Left lobe of liver (tissue), 2 donors: ENCODE measurements around the gene TOPBP1. TPM values are rescaled to one million over a fixed set of nuclear protein-coding genes. Genes with fewer than 3 reads are reported as not detected.

Experiments
- ATAC-seq: fragments of 200-7000 bp; cut with Tn5 transposase; one replicate; pipeline ENCODE4 v1.9.1; 2020; ENCODE audit warnings: mild to moderate bottlenecking, moderate library complexity
- DNase-seq: peaks from one replicate; pipeline ENCODE4 v3.0.0-alpha.2; 2020; ENCODE audit warnings: low spot score
- total RNA-seq: library from RNA; stranded (reverse); gene quantifications from one replicate; pipeline ENCODE4 v1.2.1, GENCODE V29; 2021
- donor health status: DM: no; HTN: no; CAD: no; lungs with moderate emphysema.
- donor health status: DM: no; HTN: yes; CAD: no.

TOPBP1 gene
- total RNA-seq, 1 donor from 2014 or later, result 7.0 TPM

DNA sequence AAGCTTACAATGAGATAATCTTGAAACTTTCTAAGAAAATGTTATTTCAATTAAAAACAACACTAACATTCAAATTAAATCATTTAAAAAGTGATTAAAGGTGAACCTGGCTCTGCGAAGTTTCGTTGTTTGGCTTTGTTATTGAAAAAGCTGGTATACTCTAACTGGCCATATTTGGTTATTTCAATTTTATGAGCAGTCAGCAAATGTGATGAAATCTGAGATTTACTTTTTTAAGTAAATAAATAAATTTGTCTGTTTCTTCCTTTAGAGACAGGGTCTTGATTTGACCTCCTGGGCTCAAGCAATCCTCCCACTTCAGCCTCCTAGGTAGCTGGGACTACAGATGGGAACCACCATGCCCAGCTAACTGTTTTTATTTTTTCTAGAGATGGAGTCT lies 50.2 kb downstream of the TOPBP1 start:
- no peak for DNase-seq
- ATAC-seq, result no peak

GRCh38 chr3:133610031-133610430 lies 51.7 kb downstream of the TOPBP1 start:
- ATAC-seq, result no peak
- no peak for DNase-seq

DNA sequence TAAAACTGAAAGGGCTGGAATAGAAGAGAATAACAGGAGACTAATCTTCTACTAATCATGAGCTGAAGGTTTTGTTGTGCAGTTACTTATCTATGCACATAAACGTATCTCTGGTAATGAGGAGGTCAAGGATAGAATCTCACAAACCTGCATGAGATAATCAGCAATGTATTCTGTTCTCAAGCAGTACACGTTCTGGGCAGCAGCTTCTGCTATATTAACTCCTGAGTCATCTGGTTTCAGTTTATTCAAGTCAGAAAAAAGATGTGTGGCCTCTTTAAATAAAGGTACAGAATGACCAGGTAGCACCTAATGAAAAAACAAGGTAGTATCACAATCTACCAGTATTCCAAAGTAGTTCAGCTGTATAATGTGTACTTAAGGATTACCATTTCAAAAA lies 53.4 kb downstream of the TOPBP1 start:
- DNase-seq (no peak), ATAC-seq (no peak)

DNA sequence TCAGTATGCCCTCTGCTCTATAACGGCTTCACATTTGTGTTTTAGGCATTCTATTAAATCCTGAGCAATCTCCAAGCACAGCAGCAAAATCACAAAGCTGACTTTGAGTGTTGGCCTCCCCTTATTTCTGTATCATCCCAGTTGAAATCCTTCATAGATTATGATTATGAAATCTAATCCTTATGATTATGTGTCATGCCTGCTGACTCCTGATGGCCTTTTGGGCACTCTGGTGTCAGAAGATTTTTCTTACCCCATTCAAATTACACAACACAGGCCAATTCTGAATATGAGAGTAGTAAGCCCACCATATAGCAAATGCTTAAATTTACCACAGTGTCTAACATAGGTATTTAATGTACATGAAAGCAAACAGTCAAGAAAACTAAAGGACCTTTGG lies 53.9 kb downstream of the TOPBP1 start:
- ATAC-seq, result no peak
- no peak for DNase-seq

DNA sequence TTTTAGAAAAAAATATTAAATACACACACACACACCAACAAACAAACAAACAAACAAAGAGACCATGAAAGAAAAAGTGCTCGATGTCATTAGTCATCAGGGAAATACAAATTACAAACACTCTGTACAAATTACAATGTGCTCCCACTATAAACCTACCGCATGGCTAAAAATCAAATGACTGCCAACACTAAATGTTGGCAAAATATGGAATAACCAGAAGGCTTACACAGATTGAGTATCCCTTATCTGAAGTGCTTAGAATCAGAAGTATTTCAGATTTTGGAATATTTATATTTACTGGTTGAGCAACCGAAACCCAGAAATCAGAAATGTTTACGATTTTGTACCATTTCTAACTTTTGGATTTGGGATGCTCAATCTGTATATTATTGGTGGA lies 54.8 kb downstream of the TOPBP1 start:
- DNase-seq (no peak), ATAC-seq (no peak)

GRCh38 chr3:133606342-133606741 lies 55.4 kb downstream of the TOPBP1 start:
- ATAC-seq, result peak; percentile 52
- no peak for DNase-seq

DNA sequence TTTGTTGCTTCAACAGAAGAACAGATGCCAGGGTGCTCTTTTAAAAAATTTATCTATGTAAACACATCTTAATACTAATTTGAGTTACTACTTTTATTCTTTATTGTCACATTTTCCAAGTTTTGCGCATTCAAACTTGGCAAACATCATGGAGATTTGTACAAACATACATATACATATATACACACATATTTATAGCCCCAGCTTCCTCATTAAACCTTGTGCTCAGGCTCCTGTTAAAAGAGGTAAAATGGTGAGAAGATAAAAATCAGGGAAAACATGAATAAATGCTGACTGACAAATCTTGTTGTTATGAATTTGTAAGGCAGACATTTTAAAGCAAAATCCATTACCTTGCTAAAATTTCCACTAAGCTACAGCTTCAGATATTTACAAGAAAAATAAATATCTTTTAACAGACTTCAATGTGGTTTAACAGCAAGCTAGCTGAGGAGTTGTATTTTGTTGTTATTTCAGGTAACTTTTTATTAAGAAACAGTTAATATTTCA lies 61.1 kb downstream of the TOPBP1 start:
- DNase-seq (no peak), ATAC-seq (no peak)

DNA sequence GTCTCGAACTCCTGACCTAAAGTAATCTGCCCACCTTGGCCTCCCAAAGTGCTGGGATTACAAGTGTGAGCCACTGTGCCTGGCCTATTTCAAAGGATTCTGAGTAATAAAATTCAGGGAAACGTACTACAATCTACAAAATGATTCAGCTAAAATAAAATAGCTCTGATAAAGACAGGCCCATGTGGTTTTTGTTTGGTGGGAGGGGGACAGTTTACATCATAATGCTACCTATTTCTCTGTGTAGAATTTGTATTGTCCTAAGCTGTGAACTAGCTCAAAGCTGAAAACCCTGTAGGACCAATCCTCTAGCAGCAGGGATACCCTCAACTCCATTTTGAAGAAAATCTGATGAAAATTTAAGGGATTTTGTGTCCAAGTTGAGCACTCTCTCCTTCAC lies 62.5 kb downstream of the TOPBP1 start:
- DNase-seq (no peak), ATAC-seq (no peak)

- ATAC-seq, result no peak
- DNase-seq, result no peak
Observed at GRCh38 chr3:133598405-133598804, 63.3 kb downstream of the TOPBP1 start.

GRCh38 chr3:133595341-133595740 lies 66.4 kb downstream of the TOPBP1 start:
- ATAC-seq, result no peak

GRCh38 chr3:133593243-133593642 lies 68.5 kb downstream of the TOPBP1 start:
- DNase-seq (no peak), ATAC-seq (no peak)

More at GRCh38 chr3:133595341-133595740, 66.4 kb downstream of the TOPBP1 start:
- DNase-seq, result no peak

DNA sequence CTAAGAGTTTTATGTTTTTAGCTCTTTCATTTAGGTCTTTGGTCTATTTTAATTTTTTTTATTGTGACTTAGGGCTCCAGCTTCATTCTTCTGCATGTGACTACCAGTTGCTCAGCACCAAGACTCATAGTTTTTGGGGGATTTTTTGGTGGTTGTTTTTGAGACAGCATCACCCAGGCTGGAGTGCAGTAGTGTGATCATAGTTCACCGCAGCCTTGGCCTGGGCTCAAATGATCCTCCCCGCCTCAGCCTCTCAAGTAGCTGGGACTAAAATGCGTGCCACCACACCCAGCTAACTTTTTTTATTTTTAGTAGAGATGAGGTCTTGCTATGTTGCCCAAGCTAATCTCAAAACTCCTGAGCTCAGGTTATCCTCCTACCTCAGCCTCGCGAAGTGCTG lies 68.9 kb downstream of the TOPBP1 start:
- DNase-seq (no peak), ATAC-seq (no peak)

- no peak for ATAC-seq
- no peak for DNase-seq
Observed at GRCh38 chr3:133591271-133591742, 70.4 kb downstream of the TOPBP1 start.

- peak; percentile 19 for ATAC-seq
Observed at GRCh38 chr3:133589503-133589902, 72.2 kb downstream of the TOPBP1 start.

DNA sequence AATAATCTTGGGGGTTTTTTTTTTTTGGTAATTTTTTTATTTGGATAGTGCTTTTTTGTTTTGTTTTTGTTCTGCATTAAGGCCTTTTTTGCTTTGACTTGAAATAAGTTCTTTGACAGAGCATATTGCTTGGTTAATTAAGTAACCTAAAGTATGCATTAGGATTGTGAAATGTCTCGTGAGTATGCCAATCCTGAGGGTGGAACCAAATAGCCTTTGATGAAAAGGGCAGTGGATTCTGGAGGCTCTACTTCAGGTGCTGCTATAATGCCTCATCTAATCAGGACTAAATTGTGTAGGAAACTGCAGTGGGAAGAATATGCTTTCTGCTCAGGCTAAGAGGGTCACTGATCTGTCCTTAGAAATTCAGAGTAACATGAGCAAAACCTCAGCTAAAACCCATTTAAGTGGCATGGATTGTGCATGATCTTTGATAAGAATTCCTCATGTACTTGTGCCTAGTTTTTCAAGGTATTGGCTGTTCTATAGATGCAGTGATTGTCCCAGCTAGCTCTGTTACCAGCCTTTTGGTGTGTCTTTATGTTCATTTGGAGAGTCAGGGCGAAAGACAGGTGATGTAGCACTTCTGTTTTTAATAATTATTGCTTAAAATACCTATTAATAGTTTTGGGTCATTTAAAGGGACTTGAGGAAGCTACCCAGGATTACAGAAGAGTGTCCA lies 72.8 kb downstream of the TOPBP1 start:
- ATAC-seq (peak; percentile 15), DNase-seq (no peak)

More at GRCh38 chr3:133589503-133589902, 72.2 kb downstream of the TOPBP1 start:
- no peak for DNase-seq

DNA sequence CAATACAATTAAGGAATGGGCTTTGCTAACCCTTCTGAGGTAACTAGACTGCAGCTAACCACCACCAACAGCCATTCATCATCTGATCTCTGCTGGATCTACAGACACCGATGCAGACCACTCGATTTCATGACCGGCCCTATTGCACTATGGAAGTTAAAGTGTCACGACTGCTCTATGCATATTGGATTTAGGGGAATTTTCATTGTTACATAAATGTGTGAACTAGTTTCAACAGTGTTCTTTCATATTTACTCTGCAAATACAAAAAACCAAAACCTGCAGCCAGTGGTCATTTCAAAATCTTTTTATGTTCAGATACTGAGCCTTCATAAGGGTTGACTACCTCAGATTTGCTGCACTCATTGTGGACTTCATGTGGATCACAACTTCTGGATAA lies 73.7 kb downstream of the TOPBP1 start:
- peak; percentile 74 for ATAC-seq

GRCh38 chr3:133583396-133583795 lies 78.3 kb downstream of the TOPBP1 start:
- DNase-seq (no peak), ATAC-seq (no peak)

More for the DNA sequence above, 73.7 kb downstream of the TOPBP1 start:
- DNase-seq, result no peak

GRCh38 chr3:133578548-133579191 lies 83.1 kb downstream of the TOPBP1 start:
- peak; percentile 51 for ATAC-seq
- no peak for DNase-seq

- ATAC-seq, result no peak
- no peak for DNase-seq
Observed at GRCh38 chr3:133576169-133576568, 85.6 kb downstream of the TOPBP1 start.

GRCh38 chr3:133575086-133575485 lies 86.7 kb downstream of the TOPBP1 start:
- ATAC-seq, result no peak
- DNase-seq, result no peak

DNA sequence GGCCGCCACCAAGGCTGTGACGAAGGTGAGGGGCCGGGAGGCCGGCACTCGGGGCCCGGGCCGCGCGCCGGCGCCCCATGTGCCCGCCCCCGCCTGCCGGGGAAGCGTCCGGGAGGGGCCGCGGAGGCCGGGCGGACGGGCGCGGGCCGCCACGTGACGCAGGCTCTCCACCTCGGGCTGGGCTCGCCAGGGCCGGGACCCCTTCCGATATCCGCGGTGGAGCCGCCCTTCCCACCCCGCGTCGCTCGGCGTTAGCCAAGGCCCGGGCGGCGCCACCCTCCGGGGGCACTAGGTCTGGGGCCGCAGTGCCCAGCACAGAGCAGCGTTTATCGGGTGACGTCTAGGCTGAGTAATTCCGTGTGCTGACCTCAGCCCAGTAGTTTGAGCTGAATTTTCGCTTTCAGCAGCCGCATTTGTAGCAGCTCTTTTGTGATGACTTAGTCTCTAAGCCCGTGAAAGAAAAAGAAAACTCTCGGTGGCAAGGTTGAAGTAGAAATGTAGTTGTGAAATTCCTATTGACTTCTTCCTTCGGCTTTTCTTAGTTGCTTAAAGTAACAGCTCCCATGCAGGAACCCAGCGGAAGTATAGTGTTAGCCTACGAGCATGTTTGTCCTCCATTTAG lies 87.4 kb downstream of the TOPBP1 start:
- DNase-seq (peak; percentile 79), ATAC-seq (peak; percentile 58)
